NCI-H446 (cell line): ENCODE measurements around the gene RAP1A.

ENCODE experiments used
- DNase-seq, 2 experiments: peaks; one replicate each; lab custom pipeline; 2025; lab: John Stamatoyannopoulos, UW

Gene RAP1A

GRCh38 chr1:111758373-111758772 lies 138.8 kb downstream of the RAP1A start:
- peak in 1 of 2 experiments; percentile 10 for DNase-seq

- no peak for DNase-seq
These were observed 142.1 kb downstream of the RAP1A start for GRCh38 chr1:111761717-111762116.

GRCh38 chr1:111762332-111762731 lies 142.7 kb downstream of the RAP1A start:
- DNase-seq: no peak
